IMR-90 (cell line): Measurements from ENCODE around the gene CALR. TPM values are rescaled to one million over a fixed set of nuclear protein-coding genes. Genes with fewer than 3 reads are reported as not detected.

Experiments
- ATAC-seq: fragments of 200-7000 bp; cut with Tn5 transposase; 2 replicates; pipeline ENCODE4 v1.9.1; 2020; ENCODE audit warnings: low read depth, mild to moderate bottlenecking, moderate library complexity
- BruUV-seq: library from RNA; stranded (reverse); fragments of 400-500 nt; replicated peaks from 2 replicates; lab custom pipeline; 2021; lab: Mats Ljungman, UMichigan
- CTCF ChIA-PET: fragments of 300-600 bp; formaldehyde crosslinking; extraction: SDS; loops from one replicate; lab custom pipeline; 2021; ENCODE audit warnings: antibody characterized with exemption; lab: Yijun Ruan, JAX
- POLR2A ChIA-PET: fragments of 300-600 bp; sonication (Branson Sonifier 250); formaldehyde crosslinking; loops from one replicate; lab custom pipeline; 2022; ENCODE audit warnings: antibody characterized with exemption; ENCODE audit not compliant: unreplicated experiment; lab: Charles Lee
- DNase-seq: peaks from one replicate; pipeline ENCODE4 v3.0.0; 2013
- H2AFZ ChIP-seq: replicated peaks from 2 replicates; pipeline ENCODE3; 2013; ENCODE audit warnings: low read length, mild to moderate bottlenecking; ENCODE audit not compliant: poor library complexity
- H2AK5ac ChIP-seq: 2 replicates; pipeline ENCODE4 v1.6.1; 2013; ENCODE audit warnings: low read depth, low read length, inconsistent platforms
- H2AK9ac ChIP-seq: replicated peaks from 2 replicates; pipeline ENCODE3; 2013; ENCODE audit warnings: mild to moderate bottlenecking, low read depth, low read length, moderate library complexity; ENCODE audit not compliant: poor library complexity
- H2BK120ac ChIP-seq: 2 replicates; pipeline ENCODE4 v1.6.1; 2013; ENCODE audit warnings: low read depth, low read length, inconsistent platforms
- H2BK15ac ChIP-seq: 3 replicates; pipeline ENCODE4 v1.6.1; 2013; ENCODE audit warnings: low read depth, low read length, inconsistent platforms
- H2BK20ac ChIP-seq: 2 replicates; pipeline ENCODE4 v1.6.1; 2013; ENCODE audit warnings: low read depth, mild to moderate bottlenecking, inconsistent platforms, low read length, moderate library complexity
- H2BK5ac ChIP-seq: 2 replicates; pipeline ENCODE4 v1.6.1; 2013; ENCODE audit warnings: mild to moderate bottlenecking, low read depth, low read length, inconsistent platforms; ENCODE audit not compliant: poor library complexity, severe bottlenecking
- H3K14ac ChIP-seq: replicated peaks from 2 replicates; pipeline ENCODE4 v1.6.1; 2013; ENCODE audit warnings: low read depth, low read length, inconsistent platforms
- H3K18ac ChIP-seq: 2 replicates; pipeline ENCODE4 v1.6.1; 2013; ENCODE audit warnings: low read depth, low read length, control low read depth
- H3K23ac ChIP-seq: 2 replicates; pipeline ENCODE4 v1.6.1; 2013; ENCODE audit warnings: low read depth, low read length, inconsistent platforms
- H3K27ac ChIP-seq: 2 replicates; pipeline ENCODE4 v1.5.1; 2013; ENCODE audit warnings: mild to moderate bottlenecking, control low read depth, low read length; ENCODE audit not compliant: insufficient read depth
- H3K27me3 ChIP-seq: 2 replicates; pipeline ENCODE4 v1.6.1; 2013; ENCODE audit warnings: low read length; ENCODE audit not compliant: control insufficient read depth, insufficient read depth
- H3K36me3 ChIP-seq: 2 replicates; pipeline ENCODE4 v1.6.1; 2013; ENCODE audit warnings: low read length, mixed read lengths; ENCODE audit not compliant: control insufficient read depth, insufficient read depth
- H3K4ac ChIP-seq: 2 replicates; pipeline ENCODE4 v1.6.1; 2013; ENCODE audit warnings: low read depth, low read length, inconsistent platforms
- H3K4me1 ChIP-seq: 2 replicates; pipeline ENCODE4 v1.6.1; 2013; ENCODE audit warnings: low read length, mixed read lengths; ENCODE audit not compliant: control insufficient read depth, insufficient read depth
- H3K4me2 ChIP-seq: 2 replicates; pipeline ENCODE4 v1.6.1; 2013; ENCODE audit warnings: low read depth, mild to moderate bottlenecking, control low read depth, low read length, moderate library complexity
- H3K4me3 ChIP-seq: 2 replicates; pipeline ENCODE4 v1.5.1; 2013; ENCODE audit warnings: low read depth, mild to moderate bottlenecking, control low read depth, low read length, moderate library complexity; ENCODE audit not compliant: insufficient read depth
- H3K56ac ChIP-seq: 2 replicates; pipeline ENCODE4 v1.6.1; 2013; ENCODE audit warnings: low read length, inconsistent platforms; ENCODE audit not compliant: insufficient read depth; ENCODE audit errors: extremely low read depth
- H3K79me1 ChIP-seq, 2 experiments: 2 replicates each; pipeline ENCODE4 v1.6.1; 2013; ENCODE audit warnings: low read length in 2 of 2, inconsistent platforms in 1 of 2, low read depth in 1 of 2
- H3K9ac ChIP-seq: 2 replicates; pipeline ENCODE4 v1.6.1; 2013; ENCODE audit warnings: low read depth, low read length, control low read depth
- H3K9me1 ChIP-seq: 2 replicates; pipeline ENCODE4 v1.6.1; 2013; ENCODE audit warnings: low read length, inconsistent platforms; ENCODE audit not compliant: insufficient read depth
- H3K9me3 ChIP-seq: 2 replicates; pipeline ENCODE4 v1.6.1; 2013; ENCODE audit warnings: low read length; ENCODE audit not compliant: control insufficient read depth, insufficient read depth
- H4K20me1 ChIP-seq: 2 replicates; pipeline ENCODE4 v1.6.1; 2013; ENCODE audit warnings: low read length, inconsistent platforms; ENCODE audit not compliant: insufficient read depth
- H4K5ac ChIP-seq: 2 replicates; pipeline ENCODE4 v1.6.1; 2013; ENCODE audit warnings: mild to moderate bottlenecking, low read depth, low read length, control low read depth
- H4K8ac ChIP-seq, 2 experiments: 2 replicates each; pipeline ENCODE4 v1.6.1; 2013; ENCODE audit warnings: low read depth in 2 of 2, low read length in 2 of 2, control low read depth in 1 of 2, inconsistent platforms in 1 of 2
- H4K91ac ChIP-seq: 2 replicates; pipeline ENCODE4 v1.6.1; 2013; ENCODE audit warnings: low read depth, low read length, inconsistent platforms; ENCODE audit not compliant: insufficient read depth
- BHLHE40 ChIP-seq: fragments of 150-350 bp; IDR thresholded peaks from 2 replicates; pipeline ENCODE4 v1.6.1; 2016; ENCODE audit warnings: mild to moderate bottlenecking, low read depth, low read length
- CEBPB ChIP-seq: IDR thresholded peaks from 2 replicates; pipeline ENCODE4 v1.6.1; 2012; ENCODE audit warnings: low read depth, low read length, improper control_type of control experiment
- CHD1 ChIP-seq: IDR thresholded peaks from 2 replicates; pipeline ENCODE4 v1.6.1; 2012; ENCODE audit warnings: low read depth, low read length, improper control_type of control experiment
- CTCF ChIP-seq: conservative IDR thresholded peaks from 2 replicates; pipeline ENCODE4 v1.5.1; 2012; ENCODE audit warnings: mild to moderate bottlenecking, low read depth, low read length, improper control_type of control experiment
- ELK1 ChIP-seq: fragments of 150-350 bp; IDR thresholded peaks from 2 replicates; pipeline ENCODE4 v1.6.1; 2016; ENCODE audit warnings: low read depth, mild to moderate bottlenecking, low read length, moderate library complexity, borderline replicate concordance
- MXI1 ChIP-seq: IDR thresholded peaks from 2 replicates; pipeline ENCODE4 v1.6.1; 2012; ENCODE audit warnings: low read depth, mild to moderate bottlenecking, low read length, moderate library complexity, borderline replicate concordance
- NFE2L2 ChIP-seq: fragments of 150-350 bp; IDR thresholded peaks from 2 replicates; pipeline ENCODE4 v1.6.1; 2016; ENCODE audit warnings: low read depth, mild to moderate bottlenecking, low read length
- RAD21 ChIP-seq: IDR thresholded peaks from 2 replicates; pipeline ENCODE4 v1.6.1; 2012; ENCODE audit warnings: low read length, improper control_type of control experiment
- RCOR1 ChIP-seq: IDR thresholded peaks from 2 replicates; pipeline ENCODE4 v1.6.1; 2012; ENCODE audit warnings: mild to moderate bottlenecking, low read length, improper control_type of control experiment; ENCODE audit not compliant: insufficient replicate concordance
- RFX5 ChIP-seq: IDR thresholded peaks from 2 replicates; pipeline ENCODE4 v1.8.0; 2012; ENCODE audit warnings: low read depth, mild to moderate bottlenecking, low read length, moderate library complexity
- SMC3 ChIP-seq: fragments of 150-350 bp; IDR thresholded peaks from 2 replicates; pipeline ENCODE4 v1.6.1; 2016; ENCODE audit warnings: low read depth, mild to moderate bottlenecking, antibody characterized with exemption, low read length, moderate library complexity
- USF2 ChIP-seq: fragments of 150-350 bp; IDR thresholded peaks from 2 replicates; pipeline ENCODE4 v1.6.1; 2017; ENCODE audit warnings: mild to moderate bottlenecking, antibody characterized with exemption, low read length, low read depth
- WGBS, 2 experiments: methylation state at CpG; one replicate each; pipeline versions ENCODE4 v1.1.5 to v1.1.7; 2013; ENCODE audit warnings: missing lambda C conversion rate in 2 of 2; ENCODE audit not compliant: insufficient read length in 1 of 2; ENCODE audit errors: extremely low coverage in 2 of 2; 5-methylcytosine and 5-hydroxymethylcytosine counted together
- dilution Hi-C: fragments of 300-500 bp; cut with HindIII; formaldehyde crosslinking; loops from one replicate; pipeline ENCODE4 v1.14.3; 2018; ENCODE audit warnings: low sequenced_read_pairs; ENCODE audit not compliant: unreplicated experiment
- in situ Hi-C: fragments of 300-500 bp; cut with MboI; formaldehyde crosslinking; loops from 3 replicates; pipeline ENCODE4 v1.14.3; 2019; ENCODE audit warnings: low sequenced_read_pairs, inconsistent platforms, mixed read lengths
- intact Hi-C: fragments of 100-400 bp; cut with micrococcal nuclease; formaldehyde crosslinking; loops from 2 replicates; pipeline ENCODE4 v1.10.0; 2022
- polyA plus RNA-seq, 3 experiments: library from polyadenylated mRNA; depleted of rRNA; stranded (reverse); fragments of >200 nt; gene quantifications; 2 replicates each; pipeline ENCODE4 v1.2.3, GENCODE V29; 2012; ENCODE audit warnings: low replicate concordance in 1 of 3
- total RNA-seq: library from RNA; depleted of rRNA; stranded (reverse); fragments of >200 nt; gene quantifications from 2 replicates; pipeline ENCODE4 v1.2.3, GENCODE V29; 2012

Gene CALR
- total and polyA plus RNA-seq, 2 of the 4 experiments (the other 2 are of a cell fraction), result 1,932 to 3,358 TPM

- Histone ChIP-seq H2BK120ac (no peak overlapping the region), H4K20me1 (peaks cover 69% of the 10 kb centered on the region), H2BK5ac (no peak overlapping the region), H3K14ac (no peak overlapping the region), H3K4me2 (no peak overlapping the region), H3K4me1 (peaks cover 14% of the 10 kb centered on the region), H3K27ac (no peak overlapping the region), H3K9ac (no peak overlapping the region), H2AK5ac (no peak overlapping the region), H3K23ac (no peak overlapping the region), H3K27me3 (no peaks in the 10 kb centered on the region), H3K4me3 (no peak overlapping the region), H2AK9ac (no peak overlapping the region), H3K4ac (no peak overlapping the region), H3K9me1 (peaks cover 22% of the 10 kb centered on the region), H3K18ac (no peak overlapping the region), H2BK20ac (no peak overlapping the region), H3K56ac (no peak overlapping the region), H2AFZ (no peak overlapping the region), H3K36me3 (peaks cover 63% of the 10 kb centered on the region), H3K79me1 (peaks cover 23 to 75% of the 10 kb centered on the region in 2 experiments), H4K91ac (no peak overlapping the region), H3K9me3 (no peaks in the 10 kb centered on the region), H2BK15ac (no peak overlapping the region), H4K8ac (no peak overlapping the region), H4K5ac (no peak overlapping the region)
- ATAC-seq (no peak), DNase-seq (no peak)
- TF ChIP-seq RCOR1 (no peak), CEBPB (no peak), CTCF (no peak), ELK1 (no peak), BHLHE40 (no peak), NFE2L2 (no peak), RAD21 (no peak), USF2 (no peak), RFX5 (no peak), SMC3 (no peak), CHD1 (no peak), MXI1 (no peak)
- dilution Hi-C loops (no loop called here), in situ Hi-C loops (no loop called here), intact Hi-C loops (no loop called here)
- no TSS peak for BruUV-seq
- POLR2A ChIA-PET, result interaction anchor here (0.7 kb wide), 1 partner anchor 63 kb away, joined by 6 read pairs; the partner anchor contains the start of gene DNASE2
- CTCF ChIA-PET, result no interaction called here
- no CpG with 5 or more reads among the region's 2 CpGs for WGBS, 2 experiments
Measured at GRCh38 chr19:12944104-12944674, 5.8 kb downstream of the CALR start.
